MM.1S (cell line): Measurements from ENCODE around the gene CDK9.

ENCODE experiments used
- DNase-seq: peaks from one replicate; pipeline ENCODE4 v3.0.0-alpha.2; 2015
- H2AFZ ChIP-seq: fragments of 300-600 bp; sonication (generic); 2 replicates; pipeline ENCODE4 v1.6.0; 2016; ENCODE audit warnings: antibody characterized with exemption, low read length
- H3F3A ChIP-seq: fragments of 300-600 bp; sonication (generic); 2 replicates; pipeline ENCODE4 v1.6.1; 2016; ENCODE audit warnings: mild to moderate bottlenecking, antibody characterized with exemption, low read length, moderate library complexity, mixed read lengths; ENCODE audit not compliant: insufficient read depth
- H3K27ac ChIP-seq: fragments of 300-600 bp; sonication (generic); 2 replicates; pipeline ENCODE4 v1.5.1; 2016; ENCODE audit warnings: mild to moderate bottlenecking, low read length
- H3K27me3 ChIP-seq: fragments of 300-600 bp; sonication (generic); replicated peaks from 2 replicates; pipeline ENCODE4 v1.6.0; 2016; ENCODE audit warnings: low read length; ENCODE audit not compliant: insufficient read depth
- H3K36me3 ChIP-seq: fragments of 300-600 bp; sonication (generic); replicated peaks from 2 replicates; pipeline ENCODE4 v1.6.1; 2016; ENCODE audit warnings: mild to moderate bottlenecking, low read length, mixed read lengths; ENCODE audit not compliant: insufficient read depth
- H3K4me1 ChIP-seq: fragments of 300-600 bp; sonication (generic); 2 replicates; pipeline ENCODE4 v1.6.1; 2016; ENCODE audit warnings: low read length, mixed read lengths
- H3K4me2 ChIP-seq: fragments of 300-600 bp; sonication (generic); 2 replicates; pipeline ENCODE4 v1.6.0; 2016; ENCODE audit warnings: low read depth, low read length
- H3K4me3 ChIP-seq: fragments of 300-600 bp; sonication (generic); 2 replicates; pipeline ENCODE4 v1.5.1; 2016; ENCODE audit warnings: low read length, mixed read lengths
- H3K79me2 ChIP-seq: fragments of 300-600 bp; sonication (generic); 2 replicates; pipeline ENCODE4 v1.6.1; 2016; ENCODE audit warnings: mixed run types, low read length, mixed read lengths
- H3K9ac ChIP-seq: fragments of 300-600 bp; sonication (generic); 2 replicates; pipeline ENCODE4 v1.6.1; 2016; ENCODE audit warnings: low read length, mixed read lengths
- H3K9me2 ChIP-seq: fragments of 300-600 bp; sonication (generic); replicated peaks from 2 replicates; pipeline ENCODE4 v1.6.1; 2016; ENCODE audit warnings: mild to moderate bottlenecking, low read length, mixed read lengths; ENCODE audit not compliant: insufficient read depth
- H3K9me3 ChIP-seq: fragments of 300-600 bp; sonication (generic); replicated peaks from 2 replicates; pipeline ENCODE4 v1.6.1; 2016; ENCODE audit warnings: mild to moderate bottlenecking, low read length, mixed read lengths; ENCODE audit not compliant: insufficient read depth
- H4K20me1 ChIP-seq: fragments of 300-600 bp; sonication (generic); 2 replicates; pipeline ENCODE4 v1.6.1; 2016; ENCODE audit warnings: mild to moderate bottlenecking, low read length, moderate library complexity, mixed read lengths; ENCODE audit not compliant: insufficient read depth
- EZH2 ChIP-seq: fragments of 300-600 bp; sonication (generic); optimal IDR thresholded peaks from 2 replicates; pipeline ENCODE3; 2017; ENCODE audit warnings: low read depth, mild to moderate bottlenecking, antibody characterized with exemption, low read length, mixed read lengths
- EZH2phosphoT487 ChIP-seq: fragments of 300-600 bp; sonication (generic); IDR thresholded peaks from 2 replicates; pipeline ENCODE4 v1.6.1; 2018; ENCODE audit warnings: antibody characterized with exemption, low read length
- TF ChIP-seq, protein P1 (sequence below): fragments of 300-600 bp; sonication (generic); IDR thresholded peaks from 2 replicates; pipeline ENCODE4 v1.5.1; 2016; ENCODE audit warnings: antibody characterized with exemption, low read length, mixed read lengths

Gene CDK9

DNA sequence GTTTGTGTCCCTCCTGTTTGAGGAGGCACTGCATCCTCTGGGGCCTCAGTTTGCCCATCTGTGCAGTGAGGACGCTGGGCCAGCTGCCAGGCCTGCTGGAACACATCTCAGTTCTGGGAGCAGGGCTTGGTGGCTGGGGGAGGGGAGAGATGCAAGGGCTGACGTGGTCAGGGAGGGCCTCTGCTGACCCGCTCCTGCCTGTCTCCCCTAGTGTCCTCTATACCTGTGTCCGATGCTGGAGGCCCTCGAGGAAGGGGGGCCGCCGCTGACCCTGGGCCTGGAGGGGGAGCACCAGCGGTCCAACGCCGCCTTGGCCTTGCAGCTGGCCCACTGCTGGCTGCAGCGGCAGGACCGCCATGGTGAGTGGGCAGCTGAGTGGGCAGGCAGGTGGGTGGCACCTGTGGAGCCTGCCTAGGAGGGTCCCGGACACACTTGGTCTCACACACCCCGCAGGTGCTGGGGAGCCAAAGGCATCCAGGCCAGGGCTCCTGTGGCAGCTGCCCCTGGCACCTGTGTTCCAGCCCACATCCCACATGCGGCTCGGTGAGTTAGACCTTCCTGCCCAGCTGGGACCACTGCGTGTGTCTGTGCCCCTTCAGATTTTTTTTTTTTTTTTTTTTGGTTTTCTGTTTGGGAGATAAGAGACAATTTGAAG is 22.6 kb downstream of the CDK9 start:
- TF ChIP-seq EZH2phosphoT487 (no peak), EZH2 (no peak)
- TF ChIP-seq, protein P1, sequence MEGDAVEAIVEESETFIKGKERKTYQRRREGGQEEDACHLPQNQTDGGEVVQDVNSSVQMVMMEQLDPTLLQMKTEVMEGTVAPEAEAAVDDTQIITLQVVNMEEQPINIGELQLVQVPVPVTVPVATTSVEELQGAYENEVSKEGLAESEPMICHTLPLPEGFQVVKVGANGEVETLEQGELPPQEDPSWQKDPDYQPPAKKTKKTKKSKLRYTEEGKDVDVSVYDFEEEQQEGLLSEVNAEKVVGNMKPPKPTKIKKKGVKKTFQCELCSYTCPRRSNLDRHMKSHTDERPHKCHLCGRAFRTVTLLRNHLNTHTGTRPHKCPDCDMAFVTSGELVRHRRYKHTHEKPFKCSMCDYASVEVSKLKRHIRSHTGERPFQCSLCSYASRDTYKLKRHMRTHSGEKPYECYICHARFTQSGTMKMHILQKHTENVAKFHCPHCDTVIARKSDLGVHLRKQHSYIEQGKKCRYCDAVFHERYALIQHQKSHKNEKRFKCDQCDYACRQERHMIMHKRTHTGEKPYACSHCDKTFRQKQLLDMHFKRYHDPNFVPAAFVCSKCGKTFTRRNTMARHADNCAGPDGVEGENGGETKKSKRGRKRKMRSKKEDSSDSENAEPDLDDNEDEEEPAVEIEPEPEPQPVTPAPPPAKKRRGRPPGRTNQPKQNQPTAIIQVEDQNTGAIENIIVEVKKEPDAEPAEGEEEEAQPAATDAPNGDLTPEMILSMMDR: no peak
- Histone ChIP-seq H3K27ac (no peak overlapping the region), H3F3A (no peaks in the 10 kb centered on the region), H3K4me1 (peaks cover 7% of the 10 kb centered on the region; the same call in 1 of the 2 replicates), H3K9me3 (no peaks in the 10 kb centered on the region), H3K4me2 (no peak overlapping the region), H3K9me2 (no peaks in the 10 kb centered on the region), H3K9ac (no peak overlapping the region), H3K4me3 (no peak overlapping the region), H3K79me2 (peaks cover 34% of the 10 kb centered on the region), H4K20me1 (no peaks in the 10 kb centered on the region), H3K36me3 (no peaks in the 10 kb centered on the region; the same call in 1 of the 2 replicates), H3K27me3 (no peaks in the 10 kb centered on the region), H2AFZ (no peak overlapping the region)
- DNase-seq: no peak

DNA sequence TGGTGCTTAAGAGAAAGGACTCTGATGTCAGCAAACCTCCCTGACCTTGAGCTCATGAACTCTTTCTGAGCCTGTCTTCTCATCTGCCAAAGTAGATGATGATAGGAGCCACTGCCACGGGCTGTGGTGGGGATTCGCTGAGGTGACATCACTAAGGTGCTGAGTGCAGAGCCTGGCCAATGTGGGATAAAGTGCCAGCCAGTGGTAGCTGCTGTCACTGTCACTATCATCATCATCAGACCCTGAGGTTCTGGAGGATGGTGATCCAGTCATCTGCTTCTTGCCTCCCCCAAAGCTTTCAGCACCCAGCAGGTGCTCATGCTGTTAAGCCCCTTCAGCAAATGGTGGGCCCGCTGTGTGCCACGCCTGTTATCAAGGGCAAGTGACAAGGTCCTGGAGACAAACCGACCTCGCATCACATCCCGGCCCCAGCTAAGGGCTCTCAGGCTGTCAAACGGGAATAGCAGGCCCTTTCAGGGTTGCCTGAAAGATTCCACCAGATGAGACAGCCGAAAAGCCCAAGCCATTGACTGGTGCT is 23.2 kb downstream of the CDK9 start:
- Histone ChIP-seq H3F3A (no peaks in the 10 kb centered on the region), H3K9me3 (no peaks in the 10 kb centered on the region), H3K4me3 (no peak overlapping the region), H3K4me2 (no peak overlapping the region), H3K36me3 (no peaks in the 10 kb centered on the region; the same call in none of the 2 replicates), H2AFZ (no peak overlapping the region), H3K79me2 (peaks cover 28% of the 10 kb centered on the region), H3K9ac (no peak overlapping the region), H3K27ac (no peak overlapping the region), H3K4me1 (peaks cover 2% of the 10 kb centered on the region; the same call in 1 of the 2 replicates), H4K20me1 (no peaks in the 10 kb centered on the region), H3K27me3 (no peaks in the 10 kb centered on the region), H3K9me2 (no peaks in the 10 kb centered on the region)
- TF ChIP-seq, protein P1: no peak
- TF ChIP-seq EZH2phosphoT487: no peak
- TF ChIP-seq EZH2: no peak
- DNase-seq: no peak

DNA sequence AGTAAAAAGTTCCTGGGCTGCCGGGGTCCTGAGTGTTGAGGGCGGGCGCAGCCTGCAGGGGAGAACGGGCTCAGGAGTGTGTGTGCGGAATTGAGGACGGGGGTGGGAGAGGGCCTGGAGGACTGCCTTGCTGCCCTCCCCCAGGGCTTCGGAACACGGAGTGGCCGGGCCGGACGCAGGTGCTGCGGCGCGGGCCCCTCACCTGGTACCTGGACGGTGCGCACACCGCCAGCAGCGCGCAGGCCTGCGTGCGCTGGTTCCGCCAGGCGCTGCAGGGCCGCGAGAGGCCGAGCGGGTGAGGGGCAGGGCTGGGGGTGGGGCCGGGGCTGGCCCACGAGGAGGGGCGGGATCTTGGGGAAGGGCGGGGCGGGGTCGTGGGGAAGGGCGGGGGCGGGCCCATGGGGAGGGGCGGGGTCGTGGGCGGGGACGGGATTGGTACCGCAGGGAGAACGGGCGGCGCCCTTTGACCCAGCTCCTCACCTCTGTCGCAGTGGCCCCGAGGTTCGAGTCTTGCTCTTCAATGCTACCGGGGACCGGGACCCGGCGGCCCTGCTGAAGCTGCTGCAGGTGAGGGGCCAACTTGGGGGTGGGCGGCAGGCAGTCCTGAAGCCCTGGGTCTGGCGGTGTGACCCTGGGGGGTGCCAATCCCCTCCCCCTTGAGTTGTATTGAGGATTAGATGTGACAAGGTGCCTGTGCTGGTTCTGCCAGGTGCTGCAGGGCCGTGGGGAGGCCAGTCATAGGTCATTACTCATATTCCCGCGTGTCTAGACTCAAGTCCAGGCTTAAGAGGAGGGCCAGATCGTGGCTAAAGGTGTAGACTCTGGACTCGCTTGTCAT is 23.9 kb downstream of the CDK9 start:
- no peaks in the 10 kb centered on the region for H4K20me1 ChIP-seq
- H2AFZ ChIP-seq: no peak overlapping the region
- no peaks in the 10 kb centered on the region; the same call in none of the 2 replicates for H3K36me3 ChIP-seq
- no peaks in the 10 kb centered on the region for H3K27me3 ChIP-seq
- no peak overlapping the region for H3K4me3 ChIP-seq
- H3K79me2 ChIP-seq: peaks cover 21% of the 10 kb centered on the region
- no peaks in the 10 kb centered on the region for H3F3A ChIP-seq
- no peak overlapping the region for H3K9ac ChIP-seq
- no peak for TF ChIP-seq EZH2phosphoT487
- TF ChIP-seq, protein P1: no peak
- TF ChIP-seq EZH2: no peak
- H3K9me2 ChIP-seq: no peaks in the 10 kb centered on the region
- no peak for DNase-seq
- H3K4me1 ChIP-seq: no peaks in the 10 kb centered on the region
- no peak overlapping the region for H3K4me2 ChIP-seq
- no peaks in the 10 kb centered on the region for H3K9me3 ChIP-seq
- H3K27ac ChIP-seq: no peak overlapping the region
